Kidney epithelial cell (primary cell): Measurements from ENCODE around the gene FANCC. TPM values are rescaled to one million over a fixed set of nuclear protein-coding genes. Genes with fewer than 3 reads are reported as not detected.

Source experiments
- DNase-seq: peaks from one replicate; pipeline ENCODE4 v3.0.0-alpha.2; 2010; ENCODE audit warnings: low read depth
- H3K27me3 ChIP-seq: 2 replicates; pipeline ENCODE4 v1.6.0; 2011; ENCODE audit warnings: low read length; ENCODE audit not compliant: control insufficient read depth, insufficient read depth
- H3K36me3 ChIP-seq: 2 replicates; pipeline ENCODE4 v1.5.1; 2011; ENCODE audit warnings: low read length; ENCODE audit not compliant: control insufficient read depth, insufficient read depth
- H3K4me3 ChIP-seq: 2 replicates; pipeline ENCODE4 v1.5.1; 2011; ENCODE audit warnings: low read depth, mild to moderate bottlenecking, control low read depth, low read length
- total RNA-seq: library from RNA; depleted of rRNA; stranded (reverse); fragments of >200 nt; gene quantifications from 2 replicates; pipeline ENCODE4 v1.2.3, GENCODE V29; 2015
- TF ChIP-seq, protein P1 (sequence below): IDR thresholded peaks from 2 replicates; pipeline ENCODE4 v1.5.1; 2011; ENCODE audit warnings: mild to moderate bottlenecking, moderate library complexity, low read length, control low read depth, inconsistent platforms; ENCODE audit not compliant: insufficient read depth, poor library complexity, severe bottlenecking

FANCC gene
- total RNA-seq, 1 donor from 2014 or later = 6.1 TPM

DNA sequence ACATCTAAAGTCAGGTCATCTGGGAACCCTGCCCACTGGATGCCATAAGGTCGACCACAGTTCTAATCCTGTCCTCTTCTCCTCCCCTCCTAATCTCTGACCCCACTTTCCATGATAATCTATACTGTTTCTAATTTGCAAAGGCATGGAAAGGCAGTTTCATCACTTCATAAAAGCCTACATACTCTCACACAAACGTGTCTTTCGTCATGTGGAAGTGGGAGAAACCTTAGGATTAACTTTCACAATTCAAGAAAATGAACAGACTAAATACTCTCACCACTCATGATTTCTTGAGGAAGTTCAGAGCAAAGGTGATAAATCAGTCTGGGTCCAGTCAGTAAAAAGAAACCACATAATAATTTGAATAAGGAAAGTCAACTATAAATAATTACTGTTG, 5.5 kb downstream of the FANCC start:
- H3K4me3 ChIP-seq = no peak overlapping the region
- H3K36me3 ChIP-seq = no peaks in the 10 kb centered on the region
- TF ChIP-seq, protein P1, sequence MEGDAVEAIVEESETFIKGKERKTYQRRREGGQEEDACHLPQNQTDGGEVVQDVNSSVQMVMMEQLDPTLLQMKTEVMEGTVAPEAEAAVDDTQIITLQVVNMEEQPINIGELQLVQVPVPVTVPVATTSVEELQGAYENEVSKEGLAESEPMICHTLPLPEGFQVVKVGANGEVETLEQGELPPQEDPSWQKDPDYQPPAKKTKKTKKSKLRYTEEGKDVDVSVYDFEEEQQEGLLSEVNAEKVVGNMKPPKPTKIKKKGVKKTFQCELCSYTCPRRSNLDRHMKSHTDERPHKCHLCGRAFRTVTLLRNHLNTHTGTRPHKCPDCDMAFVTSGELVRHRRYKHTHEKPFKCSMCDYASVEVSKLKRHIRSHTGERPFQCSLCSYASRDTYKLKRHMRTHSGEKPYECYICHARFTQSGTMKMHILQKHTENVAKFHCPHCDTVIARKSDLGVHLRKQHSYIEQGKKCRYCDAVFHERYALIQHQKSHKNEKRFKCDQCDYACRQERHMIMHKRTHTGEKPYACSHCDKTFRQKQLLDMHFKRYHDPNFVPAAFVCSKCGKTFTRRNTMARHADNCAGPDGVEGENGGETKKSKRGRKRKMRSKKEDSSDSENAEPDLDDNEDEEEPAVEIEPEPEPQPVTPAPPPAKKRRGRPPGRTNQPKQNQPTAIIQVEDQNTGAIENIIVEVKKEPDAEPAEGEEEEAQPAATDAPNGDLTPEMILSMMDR = no peak
- no peaks in the 10 kb centered on the region for H3K27me3 ChIP-seq
- DNase-seq = no peak

DNA sequence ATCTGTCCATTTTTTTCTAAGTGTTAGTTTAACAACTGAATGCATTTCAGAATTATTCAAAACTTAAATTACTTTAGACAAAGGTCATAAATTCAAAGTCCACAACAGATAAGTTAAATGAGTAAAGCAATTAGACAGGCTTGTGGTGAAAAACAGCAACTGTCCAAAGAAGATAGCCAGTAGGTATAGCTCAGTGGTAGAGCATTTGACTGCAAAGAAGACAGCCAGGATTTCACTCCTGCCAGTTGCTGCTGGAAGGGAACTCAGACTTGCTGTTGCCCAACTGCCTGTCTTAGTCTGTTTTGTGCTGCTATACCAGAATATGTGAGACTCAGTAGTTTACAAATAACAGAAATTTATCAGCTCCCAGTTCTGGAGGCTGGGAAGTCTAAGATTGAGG, 10.0 kb downstream of the FANCC start:
- Histone ChIP-seq H3K36me3 (no peaks in the 10 kb centered on the region), H3K27me3 (no peaks in the 10 kb centered on the region), H3K4me3 (no peak overlapping the region)
- DNase-seq = no peak
- TF ChIP-seq, protein P1 = no peak

DNA sequence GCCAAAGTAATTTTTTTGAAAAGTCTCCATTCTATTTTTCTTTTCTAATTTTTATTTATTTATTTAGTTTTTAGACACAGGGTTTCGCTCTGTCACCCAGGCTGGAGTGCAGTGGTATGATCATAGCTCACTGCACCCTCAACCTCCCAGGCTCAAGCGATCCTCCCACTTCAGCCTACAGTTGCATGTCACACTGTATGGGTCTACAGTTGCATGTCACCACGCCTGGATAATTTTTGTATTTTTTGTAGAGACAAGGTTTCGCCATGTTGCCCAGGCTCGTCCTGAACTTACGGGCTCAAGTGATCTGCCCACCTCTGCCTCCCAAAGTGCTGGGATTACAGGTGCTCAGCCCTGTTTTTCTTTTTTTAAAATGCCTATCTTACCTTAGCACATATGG, 10.7 kb downstream of the FANCC start:
- H3K27me3 ChIP-seq = no peaks in the 10 kb centered on the region
- TF ChIP-seq, protein P1 = no peak
- DNase-seq = no peak
- H3K4me3 ChIP-seq = no peak overlapping the region
- no peaks in the 10 kb centered on the region for H3K36me3 ChIP-seq

GRCh38 chr9:95305770-95306492, 11.6 kb downstream of the FANCC start:
- TF ChIP-seq, protein P1 = no peak
- Histone ChIP-seq H3K4me3 (no peak overlapping the region), H3K27me3 (no peaks in the 10 kb centered on the region), H3K36me3 (no peaks in the 10 kb centered on the region)
- no peak for DNase-seq

DNA sequence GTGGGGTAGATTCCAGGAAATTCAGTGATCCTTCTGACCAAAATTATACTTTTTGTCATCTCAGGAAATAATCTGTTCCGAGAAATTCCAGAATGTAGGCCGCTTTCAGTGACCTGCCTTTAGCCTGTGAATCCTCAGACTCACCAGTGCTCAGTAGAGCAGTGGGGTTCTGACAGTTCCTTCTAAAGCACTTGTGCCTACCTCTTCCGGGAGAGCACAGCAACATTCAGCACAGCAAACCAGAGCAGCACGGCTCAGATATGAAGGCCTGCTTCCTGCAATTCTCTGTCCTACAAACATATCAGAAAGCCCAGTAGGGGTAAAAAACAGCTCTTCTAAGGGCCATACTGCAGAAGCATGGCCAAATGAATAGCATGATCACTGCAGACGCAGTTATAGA, 15.0 kb downstream of the FANCC start:
- TF ChIP-seq, protein P1 = no peak
- Histone ChIP-seq H3K36me3 (no peaks in the 10 kb centered on the region), H3K27me3 (no peaks in the 10 kb centered on the region), H3K4me3 (no peak overlapping the region)
- no peak for DNase-seq

DNA sequence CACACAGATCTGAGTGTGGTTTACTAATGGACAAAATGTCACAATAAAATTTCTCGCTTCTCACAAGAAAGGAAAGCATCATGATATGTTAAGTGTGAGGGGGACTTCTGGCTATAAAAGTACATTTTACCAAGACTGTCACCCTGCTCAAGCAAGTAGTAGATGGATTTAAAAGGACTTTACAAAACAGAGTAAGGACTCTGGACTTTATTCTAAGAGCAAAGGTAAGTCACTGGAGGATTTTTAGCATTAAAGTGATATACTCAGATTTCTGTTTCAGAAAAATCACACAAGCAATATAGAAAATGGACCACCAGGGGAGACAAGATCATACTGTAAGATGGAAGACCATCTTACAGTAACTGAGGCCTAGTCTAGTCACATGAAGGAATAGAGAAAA, 19.7 kb downstream of the FANCC start:
- Histone ChIP-seq H3K36me3 (no peaks in the 10 kb centered on the region), H3K27me3 (no peaks in the 10 kb centered on the region), H3K4me3 (no peak overlapping the region)
- DNase-seq = no peak
- TF ChIP-seq, protein P1 = no peak
